ENCODE results near the gene HMGCL.

Gene HMGCL

DNA sequence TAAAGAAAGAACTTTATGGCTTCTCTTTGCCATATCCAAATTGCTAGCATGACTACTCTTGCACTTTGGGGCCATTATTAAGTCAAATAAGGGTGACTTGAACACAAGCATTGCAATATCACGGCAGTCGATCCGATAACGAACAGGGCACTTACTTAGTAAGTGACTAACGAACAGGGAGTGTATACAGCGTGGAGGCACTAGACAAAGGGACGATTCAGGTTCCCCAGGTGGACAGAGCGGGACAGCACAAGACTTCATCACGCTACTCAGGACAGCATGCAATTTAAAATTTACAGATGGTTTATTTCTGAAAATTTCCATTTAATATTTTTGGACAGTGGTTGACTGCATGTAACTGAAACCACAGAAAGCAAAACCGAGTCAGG is 52.4 kb downstream of the HMGCL start:
- no peak for FAIRE-seq

DNA sequence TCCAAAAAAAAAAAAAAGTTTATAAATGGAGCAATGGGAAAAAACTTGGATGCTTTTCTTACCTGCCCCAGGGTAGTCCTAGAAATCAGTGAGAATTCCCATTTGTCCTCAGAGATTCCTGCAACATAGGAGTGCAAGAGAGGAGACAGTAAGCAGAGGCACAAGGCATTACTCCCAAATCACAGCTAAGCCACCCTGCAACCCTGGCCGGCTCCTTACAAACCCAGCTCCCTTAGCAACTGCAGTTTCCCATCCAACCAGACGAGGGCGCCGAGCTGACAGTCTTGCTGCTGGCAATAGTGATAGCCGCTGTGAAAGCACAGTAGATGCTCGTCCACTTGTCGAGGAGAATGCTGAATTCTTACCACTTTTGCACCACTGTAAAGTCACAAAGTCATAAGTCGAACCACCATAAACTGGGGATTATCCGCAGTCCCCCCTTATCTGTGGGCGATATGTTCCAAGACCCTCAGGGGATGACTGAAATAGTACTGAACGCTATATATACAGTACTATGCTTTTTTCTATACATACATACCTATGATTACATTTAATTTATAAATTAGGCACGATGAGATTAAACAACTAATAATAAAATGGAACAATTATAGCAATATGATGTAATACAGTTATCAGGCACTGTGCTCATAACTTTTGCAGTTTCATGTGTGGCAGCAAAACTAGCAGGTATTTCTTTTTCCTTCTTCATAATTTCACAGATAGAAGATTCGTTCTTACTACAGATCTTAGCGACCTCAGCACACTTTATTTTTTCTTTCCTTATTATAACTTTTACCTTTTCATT is 53.0 kb downstream of the HMGCL start:
- FAIRE-seq: peak; percentile 72

DNA sequence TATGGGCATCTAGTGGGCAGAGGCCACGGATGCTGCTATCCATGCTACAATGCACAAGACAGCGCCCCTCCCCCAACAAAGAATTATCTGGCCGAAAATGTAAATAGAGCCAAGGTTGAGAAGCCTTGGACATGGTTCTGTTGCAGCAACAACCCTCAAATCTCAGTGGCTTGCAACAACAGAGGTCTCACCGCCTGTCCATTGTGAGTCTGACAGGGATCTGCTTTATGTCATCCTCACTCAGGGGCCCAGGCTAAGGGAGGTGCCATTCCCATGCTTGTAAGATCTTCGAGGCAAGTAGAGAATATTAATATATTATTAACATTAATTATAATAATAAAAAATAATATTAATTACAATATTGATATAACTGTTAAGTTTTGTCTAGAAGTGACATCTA is 56.5 kb downstream of the HMGCL start:
- no peak for FAIRE-seq

GRCh38 chr1:23763041-23763577 is 62.1 kb downstream of the HMGCL start:
- no peak for FAIRE-seq

DNA sequence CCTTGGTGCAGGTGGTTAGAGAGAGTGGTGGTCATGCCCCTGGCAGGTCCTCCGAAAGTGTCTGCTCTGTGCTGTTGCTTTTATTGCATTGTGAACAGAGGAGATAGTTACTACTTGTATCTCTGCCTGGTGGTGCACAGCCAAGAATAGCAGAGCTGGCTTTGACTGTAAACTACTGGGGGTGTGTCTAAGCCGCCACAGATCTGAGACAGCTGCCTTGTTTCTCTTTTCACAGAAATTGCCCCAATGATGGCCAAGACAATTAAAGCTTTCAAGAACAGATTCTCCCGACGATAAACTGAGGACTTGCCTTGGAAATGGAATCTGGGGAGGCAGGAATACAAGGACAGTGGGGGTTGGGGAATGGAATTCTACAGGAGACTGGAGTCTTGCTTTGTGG is 66.0 kb downstream of the HMGCL start:
- FAIRE-seq: no peak

DNA sequence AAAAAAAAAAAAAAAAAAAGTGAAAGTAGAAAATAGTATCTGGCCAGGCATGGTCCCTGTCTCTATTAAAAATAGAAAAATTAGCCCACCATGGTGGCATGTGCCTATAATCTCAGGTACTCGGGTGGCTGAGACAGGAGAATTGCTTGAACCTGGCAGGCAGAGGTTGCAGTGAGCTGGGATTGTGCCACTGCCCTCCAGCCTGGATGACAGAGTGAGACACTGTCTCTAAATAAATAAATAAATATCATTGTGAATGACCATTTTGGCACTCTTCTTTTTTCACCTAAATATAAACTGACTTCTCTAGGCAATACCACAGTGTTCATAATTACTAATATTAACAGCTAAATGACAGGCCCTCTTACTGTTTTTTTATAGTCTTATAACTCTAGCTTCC is 67.4 kb downstream of the HMGCL start:
- FAIRE-seq: no peak

DNA sequence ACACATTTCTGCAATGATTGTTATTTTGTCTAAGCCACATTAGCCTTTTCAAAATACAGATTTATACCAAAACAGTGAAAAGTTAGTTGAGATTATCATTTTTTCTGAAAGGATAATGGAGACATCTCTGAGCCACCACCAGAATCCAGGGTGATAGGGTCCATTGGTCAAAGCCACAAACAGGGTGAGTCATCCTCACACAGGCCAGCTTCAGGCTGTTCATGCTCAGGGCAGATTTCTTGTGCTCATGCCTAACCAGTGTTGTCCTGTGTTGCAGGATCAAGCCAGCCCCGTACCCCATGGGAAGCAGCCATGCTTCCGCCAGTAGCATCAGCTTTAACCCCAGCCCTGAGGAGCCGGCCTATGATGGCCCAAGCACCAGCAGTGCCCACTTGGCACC is 68.6 kb downstream of the HMGCL start:
- no peak for FAIRE-seq

GRCh38 chr1:23752909-23753308 is 72.3 kb downstream of the HMGCL start:
- no peak for FAIRE-seq
